Measurements from ENCODE around the gene ALK.

DNA sequence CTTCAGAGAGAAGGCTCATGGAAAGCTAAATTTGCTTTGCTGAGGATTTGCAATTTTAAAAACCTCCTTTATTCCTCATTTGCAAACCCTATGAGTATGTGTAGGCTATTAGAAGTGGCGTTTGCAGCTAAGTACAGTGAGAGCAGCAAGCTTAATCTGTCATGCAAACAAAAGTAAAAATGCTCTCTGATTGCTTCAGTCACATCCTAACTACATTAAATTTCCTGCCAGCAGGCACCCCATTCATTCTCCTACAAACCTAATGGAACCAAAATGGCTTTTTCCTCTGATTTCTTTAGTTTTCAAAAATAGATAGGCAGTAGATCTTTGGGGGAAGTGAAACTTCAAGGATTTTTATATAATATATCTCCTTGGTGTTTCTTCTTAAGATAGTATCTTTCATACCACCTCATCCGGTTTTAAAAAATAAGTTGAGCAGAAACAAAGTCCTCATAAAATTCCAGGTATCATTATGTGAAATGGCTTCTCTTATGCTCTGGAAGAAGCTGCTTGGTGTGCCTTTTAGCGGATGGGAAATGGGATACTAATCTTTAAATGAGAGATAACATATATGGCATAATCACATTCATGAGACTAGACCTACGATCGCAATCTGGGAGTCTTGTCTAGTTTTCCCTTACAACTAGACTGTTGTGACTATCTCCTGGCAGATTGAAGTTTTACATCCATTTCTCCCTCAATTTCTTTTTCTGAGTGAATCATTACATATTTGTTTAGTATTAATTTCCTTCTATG is 757.1 kb downstream of the ALK start:
- TF ChIP-seq, protein P1, sequence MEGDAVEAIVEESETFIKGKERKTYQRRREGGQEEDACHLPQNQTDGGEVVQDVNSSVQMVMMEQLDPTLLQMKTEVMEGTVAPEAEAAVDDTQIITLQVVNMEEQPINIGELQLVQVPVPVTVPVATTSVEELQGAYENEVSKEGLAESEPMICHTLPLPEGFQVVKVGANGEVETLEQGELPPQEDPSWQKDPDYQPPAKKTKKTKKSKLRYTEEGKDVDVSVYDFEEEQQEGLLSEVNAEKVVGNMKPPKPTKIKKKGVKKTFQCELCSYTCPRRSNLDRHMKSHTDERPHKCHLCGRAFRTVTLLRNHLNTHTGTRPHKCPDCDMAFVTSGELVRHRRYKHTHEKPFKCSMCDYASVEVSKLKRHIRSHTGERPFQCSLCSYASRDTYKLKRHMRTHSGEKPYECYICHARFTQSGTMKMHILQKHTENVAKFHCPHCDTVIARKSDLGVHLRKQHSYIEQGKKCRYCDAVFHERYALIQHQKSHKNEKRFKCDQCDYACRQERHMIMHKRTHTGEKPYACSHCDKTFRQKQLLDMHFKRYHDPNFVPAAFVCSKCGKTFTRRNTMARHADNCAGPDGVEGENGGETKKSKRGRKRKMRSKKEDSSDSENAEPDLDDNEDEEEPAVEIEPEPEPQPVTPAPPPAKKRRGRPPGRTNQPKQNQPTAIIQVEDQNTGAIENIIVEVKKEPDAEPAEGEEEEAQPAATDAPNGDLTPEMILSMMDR (IDR thresholded peaks at IDR 0.05; ENCODE audit: borderline replicate concordance, extremely low read depth, low read length, poor library complexity, severe bottlenecking), result no peak
- TF ChIP-seq EZH2 (IDR thresholded peaks at IDR 0.05; ENCODE audit: borderline replicate concordance, low read depth, low read length, severe bottlenecking), result no peak

Data from DND-41 (cell line).